RWPE2 (cell line): ENCODE results near the gene UQCRQ.

Experiments
- ATAC-seq: fragments of 200-7000 bp; cut with Tn5 transposase; 3 replicates; pipeline ENCODE4 v1.9.1; 2021; ENCODE audit warnings: low read depth
- DNase-seq: peaks from one replicate; pipeline ENCODE4 v3.0.0-alpha.2; 2020; ENCODE audit warnings: low spot score
- H3K27ac ChIP-seq: fragments of 450-650 bp; 2 replicates; pipeline ENCODE4 v1.5.1; 2017; ENCODE audit warnings: mild to moderate bottlenecking; ENCODE audit not compliant: poor library complexity, severe bottlenecking
- H3K27me3 ChIP-seq: fragments of 250-450 bp; sonication (Bioruptor Pico); 2 replicates; pipeline ENCODE4 v1.5.1; 2021; ENCODE audit warnings: mild to moderate bottlenecking, moderate library complexity; ENCODE audit not compliant: insufficient read depth, poor library complexity, severe bottlenecking
- H3K36me3 ChIP-seq: fragments of 250-450 bp; sonication (Bioruptor Pico); 2 replicates; pipeline ENCODE4 v1.5.1; 2020; ENCODE audit warnings: low read depth, mild to moderate bottlenecking, moderate library complexity
- H3K4me1 ChIP-seq: fragments of 250-450 bp; sonication (Bioruptor Pico); 2 replicates; pipeline ENCODE4 v1.5.1; 2021; ENCODE audit warnings: mild to moderate bottlenecking, moderate library complexity; ENCODE audit not compliant: insufficient read depth, poor library complexity, severe bottlenecking
- H3K4me3 ChIP-seq: fragments of 250-450 bp; sonication (Bioruptor Pico); 2 replicates; pipeline ENCODE4 v1.5.1; 2021; ENCODE audit warnings: mild to moderate bottlenecking, moderate library complexity; ENCODE audit not compliant: severe bottlenecking
- H3K9me3 ChIP-seq: fragments of 250-450 bp; sonication (Bioruptor Pico); 2 replicates; pipeline ENCODE4 v1.5.1; 2021; ENCODE audit warnings: mild to moderate bottlenecking, moderate library complexity; ENCODE audit not compliant: severe bottlenecking
- CTCF ChIP-seq: fragments of 450-650 bp; IDR thresholded peaks from one replicate; pipeline ENCODE4 v1.5.1; 2017; ENCODE audit warnings: mild to moderate bottlenecking, moderate library complexity; ENCODE audit not compliant: poor library complexity, severe bottlenecking

UQCRQ gene

GRCh38 chr5:132828846-132829494 is 37.5 kb upstream of the UQCRQ start:
- Histone ChIP-seq H3K4me3 (peak overlapping the region; percentile 74), H3K27ac (no peak overlapping the region), H3K27me3 (no peaks in the 10 kb centered on the region), H3K9me3 (no peaks in the 10 kb centered on the region), H3K36me3 (no peaks in the 10 kb centered on the region), H3K4me1 (no peaks in the 10 kb centered on the region)
- DNase-seq (no peak), ATAC-seq (no peak)
- no peak for TF ChIP-seq CTCF

- H3K4me1 ChIP-seq = no peaks in the 10 kb centered on the region
- ATAC-seq (peak; percentile 85), DNase-seq (peak; percentile 83)
- H3K36me3 ChIP-seq = no peaks in the 10 kb centered on the region
- H3K27me3 ChIP-seq = no peaks in the 10 kb centered on the region
- peak overlapping the region; percentile 21 for H3K27ac ChIP-seq
- TF ChIP-seq CTCF = peak; percentile 98
- H3K9me3 ChIP-seq = no peaks in the 10 kb centered on the region
- peak overlapping the region; percentile 74 for H3K4me3 ChIP-seq
Observed at GRCh38 chr5:132829742-132830435, 36.6 kb upstream of the UQCRQ start.

- ATAC-seq = peak; percentile 72
- TF ChIP-seq CTCF = no peak
- H3K36me3 ChIP-seq = no peaks in the 10 kb centered on the region
- no peaks in the 10 kb centered on the region for H3K27me3 ChIP-seq
- peak within 1 kb of the TSS; percentile 74 for H3K4me3 ChIP-seq
- DNase-seq = peak; percentile 76
- no peaks in the 10 kb centered on the region for H3K4me1 ChIP-seq
- peak within 1 kb of the TSS; percentile 21 for H3K27ac ChIP-seq
- H3K9me3 ChIP-seq = no peaks in the 10 kb centered on the region
Observed at GRCh38 chr5:132830436-132831094, 35.9 kb upstream of the UQCRQ start, which contains the start of gene SHROOM1. Gene SHROOM1 (minus strand): TSS chr5:132830647. CDS start chr5:132826140, 4,507 bp downstream.

GRCh38 chr5:132831095-132831860 is 35.2 kb upstream of the UQCRQ start:
- DNase-seq = no peak
- H3K27ac ChIP-seq = peak overlapping the region; percentile 21

More at GRCh38 chr5:132831095-132831860, 35.2 kb upstream of the UQCRQ start:
- no peak for ATAC-seq
- Histone ChIP-seq H3K36me3 (no peaks in the 10 kb centered on the region), H3K9me3 (no peaks in the 10 kb centered on the region), H3K27me3 (no peaks in the 10 kb centered on the region), H3K4me1 (no peaks in the 10 kb centered on the region), H3K4me3 (peak overlapping the region; percentile 74)
- no peak for TF ChIP-seq CTCF
